DMS79 treated with DMSO at 0.1 percent for 48 hours (cell line): Measurements from ENCODE around the gene METTL25B.
A peak's percentile ranks its signal among the peaks of the same experiment; 100 is the strongest.

Source experiments
- DNase-seq: peaks from one replicate; lab custom pipeline; 2025; lab: John Stamatoyannopoulos, UW

The METTL25B gene

GRCh38 chr1:156700736-156701531 is 27.3 kb upstream of the METTL25B start:
- DNase-seq = no peak

GRCh38 chr1:156703336-156703735 is 24.9 kb upstream of the METTL25B start:
- DNase-seq = peak; percentile 42

GRCh38 chr1:156703741-156704140 is 24.5 kb upstream of the METTL25B start:
- DNase-seq = peak; percentile 42

GRCh38 chr1:156704166-156704711 is 24.0 kb upstream of the METTL25B start:
- peak; percentile 31 for DNase-seq

GRCh38 chr1:156704930-156705320 is 23.3 kb upstream of the METTL25B start:
- peak; percentile 51 for DNase-seq

- peak; percentile 82 for DNase-seq
Measured at GRCh38 chr1:156705321-156705917, 22.9 kb upstream of the METTL25B start, which contains the start of gene CRABP2. CRABP2 (minus strand) TSS chr1:156705583; CDS start chr1:156705446, 137 bp downstream.

- DNase-seq = peak; percentile 82
Measured at GRCh38 chr1:156705918-156706656, 22.2 kb upstream of the METTL25B start.

GRCh38 chr1:156706657-156707416 is 21.4 kb upstream of the METTL25B start:
- peak; percentile 63 for DNase-seq

- DNase-seq = no peak
Measured at GRCh38 chr1:156707417-156708217, 20.7 kb upstream of the METTL25B start.

GRCh38 chr1:156708218-156708661 is 20.0 kb upstream of the METTL25B start:
- DNase-seq = no peak

- DNase-seq = no peak
Measured at GRCh38 chr1:156709031-156709430, 19.2 kb upstream of the METTL25B start.

GRCh38 chr1:156709757-156710489 is 18.3 kb upstream of the METTL25B start:
- DNase-seq = peak; percentile 47

GRCh38 chr1:156711011-156711817 is 17.1 kb upstream of the METTL25B start:
- no peak for DNase-seq

- no peak for DNase-seq
Measured at GRCh38 chr1:156712626-156713025, 15.6 kb upstream of the METTL25B start.

GRCh38 chr1:156714830-156715229 is 13.4 kb upstream of the METTL25B start:
- DNase-seq = no peak

- DNase-seq = peak; percentile 10
Measured at GRCh38 chr1:156717351-156717750, 10.9 kb upstream of the METTL25B start.

GRCh38 chr1:156721131-156721530 is 7.1 kb upstream of the METTL25B start:
- DNase-seq = no peak

- DNase-seq = no peak
Measured at GRCh38 chr1:156721535-156721934, 6.7 kb upstream of the METTL25B start.

GRCh38 chr1:156725683-156726280 is 2.5 kb upstream of the METTL25B start:
- peak; percentile 85 for DNase-seq
